Endothelial cell of umbilical vein (primary cell): ENCODE results near the gene NLRP3. TPM values are rescaled to one million over a fixed set of nuclear protein-coding genes. Genes with fewer than 3 reads are reported as not detected.

ENCODE experiments used
- BruUV-seq: library from RNA; stranded (reverse); fragments of 400-500 nt; replicated peaks from 2 replicates; lab custom pipeline; 2021; lab: Mats Ljungman, UMichigan
- CTCF ChIA-PET: fragments of 300-600, 350-600 bp; sonication (Branson Sonifier 250); formaldehyde crosslinking; loops from one replicate; lab custom pipeline; 2021; ENCODE audit warnings: antibody characterized with exemption, inconsistent platforms; lab: Charles Lee
- POLR2A ChIA-PET: fragments of 300-600, 350-600 bp; sonication (Branson Sonifier 250); formaldehyde crosslinking; loops from one replicate; lab custom pipeline; 2021; ENCODE audit warnings: antibody characterized with exemption, inconsistent platforms; lab: Charles Lee
- DNase-seq: peaks from one replicate; pipeline ENCODE4 v3.0.0-alpha.2; 2011; ENCODE audit warnings: low read depth, low spot score
- FAIRE-seq: peaks from 2 replicates; lab custom pipeline; 2011; peaks lifted over from hg19 to GRCh38; lab: Jason Lieb, UNC
- H2AFZ ChIP-seq: 2 replicates; pipeline ENCODE4 v1.6.0; 2012; ENCODE audit warnings: low read depth, low read length, control low read depth, inconsistent platforms
- H3K27ac ChIP-seq: 2 replicates; pipeline ENCODE4 v1.5.1; 2011; ENCODE audit warnings: low read depth, mild to moderate bottlenecking, control low read depth, low read length, moderate library complexity; ENCODE audit not compliant: insufficient read depth
- H3K27me3 ChIP-seq, 2 experiments: 2 replicates each; pipeline versions ENCODE4 v1.6.0 to v1.6.1; 2011; ENCODE audit warnings: low read length in 2 of 2, mixed read lengths in 1 of 2; ENCODE audit not compliant: control insufficient read depth in 2 of 2, insufficient read depth in 2 of 2
- H3K36me3 ChIP-seq, 2 experiments: 2 replicates in 1 of 2; 3 replicates in 1 of 2; pipeline ENCODE4 v1.5.1; 2011; ENCODE audit warnings: low read length in 2 of 2, mild to moderate bottlenecking in 1 of 2, moderate library complexity in 1 of 2; ENCODE audit not compliant: control insufficient read depth in 2 of 2, insufficient read depth in 2 of 2; ENCODE audit errors: extremely low read depth in 1 of 2
- H3K4me1 ChIP-seq: 3 replicates; pipeline ENCODE4 v1.5.1; 2011; ENCODE audit warnings: mild to moderate bottlenecking, low read length; ENCODE audit not compliant: control insufficient read depth, insufficient read depth; ENCODE audit errors: extremely low read depth
- H3K4me2 ChIP-seq: 2 replicates; pipeline ENCODE4 v1.6.1; 2011; ENCODE audit warnings: low read length, control low read depth, mixed read lengths; ENCODE audit not compliant: insufficient read depth
- H3K4me3 ChIP-seq, 3 experiments: fragments of 200-600 bp in 1 of 3; sonication (generic), shearing (Covaris generic) in 1 of 3; replicated peaks in 1 of 3; 2 replicates each; pipeline ENCODE4 v1.5.1; 2011 to 2016; ENCODE audit warnings: control low read depth in 3 of 3, low read length in 3 of 3, mild to moderate bottlenecking in 2 of 3, inconsistent platforms in 1 of 3, low read depth in 1 of 3, moderate library complexity in 1 of 3; ENCODE audit not compliant: insufficient read depth in 1 of 3
- H3K79me2 ChIP-seq: 2 replicates; pipeline ENCODE4 v1.6.0; 2012; ENCODE audit warnings: low read length, inconsistent platforms; ENCODE audit not compliant: control insufficient read depth, insufficient read depth
- H3K9ac ChIP-seq: replicated peaks from 2 replicates; pipeline ENCODE3; 2011; ENCODE audit warnings: low read length, control low read depth; ENCODE audit not compliant: insufficient read depth; ENCODE audit errors: extremely low read depth
- H3K9me1 ChIP-seq: replicated peaks from 3 replicates; pipeline ENCODE4 v1.6.0; 2011; ENCODE audit warnings: mild to moderate bottlenecking, low read length; ENCODE audit not compliant: control insufficient read depth, insufficient read depth; ENCODE audit errors: extremely low read depth
- H3K9me3 ChIP-seq: replicated peaks from 2 replicates; pipeline ENCODE4 v1.5.1; 2012; ENCODE audit warnings: low read length, inconsistent platforms; ENCODE audit not compliant: control insufficient read depth, insufficient read depth
- H4K20me1 ChIP-seq: replicated peaks from 2 replicates; pipeline ENCODE3; 2011; ENCODE audit warnings: mild to moderate bottlenecking, low read length; ENCODE audit not compliant: control insufficient read depth, insufficient read depth; ENCODE audit errors: extremely low read depth
- EZH2 ChIP-seq: IDR thresholded peaks from 2 replicates; pipeline ENCODE4 v1.6.1; 2012; ENCODE audit warnings: borderline replicate concordance, low read depth, mild to moderate bottlenecking, moderate library complexity, low read length, inconsistent platforms; ENCODE audit not compliant: severe bottlenecking
- FOS ChIP-seq: IDR thresholded peaks from 2 replicates; pipeline ENCODE4 v1.6.1; 2011; ENCODE audit warnings: mild to moderate bottlenecking, low read length, moderate library complexity, borderline replicate concordance; ENCODE audit not compliant: insufficient read depth
- JUN ChIP-seq: IDR thresholded peaks from 2 replicates; pipeline ENCODE4 v1.6.1; 2011; ENCODE audit warnings: borderline replicate concordance, low read depth; ENCODE audit not compliant: insufficient read length, insufficient read depth
- MAX ChIP-seq: IDR thresholded peaks from 2 replicates; pipeline ENCODE4 v1.6.1; 2011; ENCODE audit not compliant: insufficient read depth, insufficient read length
- MYC ChIP-seq: IDR thresholded peaks from one replicate; pipeline ENCODE4 v1.6.1; 2011; ENCODE audit warnings: mild to moderate bottlenecking, low read depth, low read length
- POLR2A ChIP-seq: IDR thresholded peaks from 2 replicates; pipeline ENCODE4 v1.6.1; 2012; ENCODE audit warnings: low read depth, mild to moderate bottlenecking, control low read depth, low read length
- POLR2AphosphoS5 ChIP-seq: IDR thresholded peaks from 2 replicates; pipeline ENCODE4 v1.6.1; 2012; ENCODE audit warnings: low read depth, mild to moderate bottlenecking, control low read depth, low read length, moderate library complexity; ENCODE audit not compliant: insufficient read depth
- dilution Hi-C: fragments of 300-500 bp; cut with MboI; formaldehyde crosslinking; loops from one replicate; pipeline ENCODE4 v1.15.0; 2019; ENCODE audit warnings: low sequenced_read_pairs; ENCODE audit not compliant: extremely low pct_ligation_motif_present
- intact Hi-C: fragments of 100-400 bp; cut with micrococcal nuclease; formaldehyde crosslinking; loops from one replicate; pipeline ENCODE4 v1.10.0; 2022
- polyA plus RNA-seq, 4 experiments: library from polyadenylated mRNA; depleted of rRNA in 3 of 4; stranded (reverse) in 3 of 4; unstranded in 1 of 4; fragments of >200 nt; gene quantifications; 2 replicates each; pipeline versions ENCODE4 v1.2.1 to v1.2.3, GENCODE V29; 2011 to 2012; ENCODE audit warnings: missing spikeins in 1 of 4
- total RNA-seq: library from RNA; stranded (reverse); gene quantifications from 2 replicates; pipeline ENCODE4 v1.2.3, GENCODE V29; 2021
- TF ChIP-seq, protein P1 (sequence below), 2 donors: IDR thresholded peaks; 1 replicate in 1 of 2; 2 replicates in 1 of 2; pipeline ENCODE4 v1.5.1; 2011; ENCODE audit warnings: low read length in 2 of 2, mild to moderate bottlenecking in 2 of 2, moderate library complexity in 2 of 2, control low read depth in 1 of 2, inconsistent platforms in 1 of 2, low read depth in 1 of 2; ENCODE audit not compliant: insufficient read depth in 1 of 2; ENCODE audit errors: extremely low read depth in 1 of 2

NLRP3 gene
- total and polyA plus RNA-seq, 2 donors (not counting 3 experiments of a cell fraction or from before 2014, with no cell fraction given), result 0.24 to 0.29 TPM

GRCh38 chr1:247459507-247459906, 43.5 kb downstream of the NLRP3 start:
- Histone ChIP-seq H2AFZ (no peak overlapping the region), H3K9me1 (no peaks in the 10 kb centered on the region), H3K27ac (no peak overlapping the region), H3K27me3 (no peaks in the 10 kb centered on the region), H4K20me1 (no peaks in the 10 kb centered on the region), H3K4me3 (no peak overlapping the region), H3K9ac (no peak overlapping the region), H3K9me3 (no peaks in the 10 kb centered on the region), H3K4me2 (no peak overlapping the region), H3K4me1 (no peaks in the 10 kb centered on the region), H3K79me2 (no peaks in the 10 kb centered on the region), H3K36me3 (no peaks in the 10 kb centered on the region)
- no TSS peak for BruUV-seq
- dilution Hi-C loops (no loop called here), intact Hi-C loops (no loop called here)
- DNase-seq, result no peak
- FAIRE-seq, result no peak
- ChIA-PET POLR2A (no interaction called here), CTCF (no interaction called here)
- no peak for TF ChIP-seq FOS
- TF ChIP-seq, protein P1, sequence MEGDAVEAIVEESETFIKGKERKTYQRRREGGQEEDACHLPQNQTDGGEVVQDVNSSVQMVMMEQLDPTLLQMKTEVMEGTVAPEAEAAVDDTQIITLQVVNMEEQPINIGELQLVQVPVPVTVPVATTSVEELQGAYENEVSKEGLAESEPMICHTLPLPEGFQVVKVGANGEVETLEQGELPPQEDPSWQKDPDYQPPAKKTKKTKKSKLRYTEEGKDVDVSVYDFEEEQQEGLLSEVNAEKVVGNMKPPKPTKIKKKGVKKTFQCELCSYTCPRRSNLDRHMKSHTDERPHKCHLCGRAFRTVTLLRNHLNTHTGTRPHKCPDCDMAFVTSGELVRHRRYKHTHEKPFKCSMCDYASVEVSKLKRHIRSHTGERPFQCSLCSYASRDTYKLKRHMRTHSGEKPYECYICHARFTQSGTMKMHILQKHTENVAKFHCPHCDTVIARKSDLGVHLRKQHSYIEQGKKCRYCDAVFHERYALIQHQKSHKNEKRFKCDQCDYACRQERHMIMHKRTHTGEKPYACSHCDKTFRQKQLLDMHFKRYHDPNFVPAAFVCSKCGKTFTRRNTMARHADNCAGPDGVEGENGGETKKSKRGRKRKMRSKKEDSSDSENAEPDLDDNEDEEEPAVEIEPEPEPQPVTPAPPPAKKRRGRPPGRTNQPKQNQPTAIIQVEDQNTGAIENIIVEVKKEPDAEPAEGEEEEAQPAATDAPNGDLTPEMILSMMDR (IDR thresholded peaks at IDR 0.05; ENCODE audit: extremely low read depth in 1 of 2, insufficient read depth in 1 of 2, low read depth in 1 of 2, low read length in 2 of 2), result no peak
- no peak for TF ChIP-seq POLR2A
- no peak for TF ChIP-seq JUN
- no peak for TF ChIP-seq MAX
- no peak for TF ChIP-seq POLR2AphosphoS5
- no peak for TF ChIP-seq EZH2
- no peak for TF ChIP-seq MYC
